ENCODE data around the gene PATE1. TPM values are rescaled to one million over a fixed set of nuclear protein-coding genes. Genes with fewer than 3 reads are reported as not detected.

PATE1 gene
- total and polyA plus RNA-seq, 2 experiments from 2014 or later, result not detected

DNA sequence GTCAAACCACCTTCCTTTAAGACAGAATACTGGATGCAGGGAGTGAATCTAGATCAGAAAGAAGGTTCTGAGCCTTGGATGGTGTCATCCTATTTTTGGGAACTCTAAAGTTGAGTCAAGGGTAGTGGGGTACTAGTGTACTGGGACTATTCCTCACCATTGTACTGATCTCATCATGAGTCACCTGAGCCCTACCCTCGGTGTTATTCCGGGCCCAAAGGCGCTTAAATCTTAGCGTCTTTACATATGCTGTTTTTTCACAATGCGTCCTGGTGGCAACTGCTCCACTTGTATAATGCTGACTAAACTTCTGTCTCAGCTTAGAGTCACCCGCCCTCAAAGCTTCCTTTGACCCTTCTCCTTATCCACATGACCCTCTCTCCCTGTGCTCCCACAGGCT, 25.3 kb upstream of the PATE1 start:
- Histone ChIP-seq H3K4me2 (no peak overlapping the region), H4K20me1 (ENCODE audit: insufficient read depth, poor library complexity, severe bottlenecking) (no peaks in the 10 kb centered on the region), H2AFZ (no peak overlapping the region), H3K36me3 (replicated peaks; ENCODE audit: insufficient read depth, low read depth) (no peaks in the 10 kb centered on the region), H3K27ac (no peak overlapping the region), H3K4me1 (ENCODE audit: insufficient read depth) (no peaks in the 10 kb centered on the region), H3K4me3 (no peak overlapping the region), H3K9me3 (ENCODE audit: low read depth) (no peaks in the 10 kb centered on the region), H3K79me2 (no peaks in the 10 kb centered on the region), H3K9me2 (replicated peaks; ENCODE audit: insufficient read depth) (no peaks in the 10 kb centered on the region), H3K27me3 (no peaks in the 10 kb centered on the region)
- WGBS (ENCODE audit: low lambda C conversion rate, missing lambda C conversion rate), result 85% methylated on average over 6 of the region's 6 CpGs
- TF ChIP-seq EZH2 (IDR thresholded peaks at IDR 0.05; ENCODE audit: borderline replicate concordance) (no peak), EZH2phosphoT487 (IDR thresholded peaks at IDR 0.05; ENCODE audit: low read depth, severe bottlenecking, unreplicated experiment) (no peak)
- TF ChIP-seq, protein P1, sequence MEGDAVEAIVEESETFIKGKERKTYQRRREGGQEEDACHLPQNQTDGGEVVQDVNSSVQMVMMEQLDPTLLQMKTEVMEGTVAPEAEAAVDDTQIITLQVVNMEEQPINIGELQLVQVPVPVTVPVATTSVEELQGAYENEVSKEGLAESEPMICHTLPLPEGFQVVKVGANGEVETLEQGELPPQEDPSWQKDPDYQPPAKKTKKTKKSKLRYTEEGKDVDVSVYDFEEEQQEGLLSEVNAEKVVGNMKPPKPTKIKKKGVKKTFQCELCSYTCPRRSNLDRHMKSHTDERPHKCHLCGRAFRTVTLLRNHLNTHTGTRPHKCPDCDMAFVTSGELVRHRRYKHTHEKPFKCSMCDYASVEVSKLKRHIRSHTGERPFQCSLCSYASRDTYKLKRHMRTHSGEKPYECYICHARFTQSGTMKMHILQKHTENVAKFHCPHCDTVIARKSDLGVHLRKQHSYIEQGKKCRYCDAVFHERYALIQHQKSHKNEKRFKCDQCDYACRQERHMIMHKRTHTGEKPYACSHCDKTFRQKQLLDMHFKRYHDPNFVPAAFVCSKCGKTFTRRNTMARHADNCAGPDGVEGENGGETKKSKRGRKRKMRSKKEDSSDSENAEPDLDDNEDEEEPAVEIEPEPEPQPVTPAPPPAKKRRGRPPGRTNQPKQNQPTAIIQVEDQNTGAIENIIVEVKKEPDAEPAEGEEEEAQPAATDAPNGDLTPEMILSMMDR (IDR thresholded peaks at IDR 0.05; ENCODE audit: poor library complexity), result no peak
- no peak for DNase-seq (ENCODE audit: low spot score)

GRCh38 chr11:125724125-125724524, 22.0 kb upstream of the PATE1 start:
- no peaks in the 10 kb centered on the region for H3K27me3 ChIP-seq
- no peak overlapping the region for H3K4me3 ChIP-seq
- no peaks in the 10 kb centered on the region for H3K9me2 ChIP-seq (replicated peaks; ENCODE audit: insufficient read depth)
- no peaks in the 10 kb centered on the region for H3K36me3 ChIP-seq (replicated peaks; ENCODE audit: insufficient read depth, low read depth)
- TF ChIP-seq, protein P1 (IDR thresholded peaks at IDR 0.05; ENCODE audit: poor library complexity), result peak; percentile 25
- no peak for TF ChIP-seq EZH2 (IDR thresholded peaks at IDR 0.05; ENCODE audit: borderline replicate concordance)
- no peaks in the 10 kb centered on the region for H3K79me2 ChIP-seq
- no peak for DNase-seq (ENCODE audit: low spot score)
- no peaks in the 10 kb centered on the region for H4K20me1 ChIP-seq (ENCODE audit: insufficient read depth, poor library complexity, severe bottlenecking)
- H2AFZ ChIP-seq, result no peak overlapping the region
- no peaks in the 10 kb centered on the region for H3K4me1 ChIP-seq (ENCODE audit: insufficient read depth)
- H3K27ac ChIP-seq, result no peak overlapping the region
- H3K9me3 ChIP-seq (ENCODE audit: low read depth), result no peaks in the 10 kb centered on the region
- H3K4me2 ChIP-seq, result no peak overlapping the region
- 91% methylated on average over 1 of the region's 1 CpG for WGBS (ENCODE audit: low lambda C conversion rate, missing lambda C conversion rate)

DNA sequence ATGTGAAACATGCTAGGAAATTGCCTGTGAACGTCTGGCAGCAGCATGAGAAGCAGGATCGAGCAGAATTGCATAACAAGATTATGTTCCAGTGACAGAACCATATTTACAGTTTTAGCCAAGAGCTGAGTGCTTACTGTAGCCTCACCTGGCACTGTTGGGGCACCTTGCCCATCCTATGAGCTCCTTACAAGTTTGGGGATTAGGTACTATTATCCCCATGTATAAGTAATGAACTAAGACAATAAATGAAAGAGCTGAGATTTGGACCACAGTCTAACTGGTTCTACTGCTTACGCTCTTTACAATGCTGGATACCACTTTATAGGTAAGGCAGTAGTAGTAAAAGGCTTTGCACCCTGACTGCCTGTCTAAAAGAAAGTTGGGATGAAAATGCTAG, 17.1 kb upstream of the PATE1 start:
- Histone ChIP-seq H4K20me1 (ENCODE audit: insufficient read depth, poor library complexity, severe bottlenecking) (no peaks in the 10 kb centered on the region), H3K4me3 (no peak overlapping the region), H3K27ac (no peak overlapping the region), H3K36me3 (replicated peaks; ENCODE audit: insufficient read depth, low read depth) (no peaks in the 10 kb centered on the region), H3K9me3 (ENCODE audit: low read depth) (no peaks in the 10 kb centered on the region), H3K9me2 (replicated peaks; ENCODE audit: insufficient read depth) (no peaks in the 10 kb centered on the region), H2AFZ (no peak overlapping the region), H3K79me2 (no peaks in the 10 kb centered on the region), H3K4me1 (ENCODE audit: insufficient read depth) (no peaks in the 10 kb centered on the region), H3K27me3 (no peaks in the 10 kb centered on the region), H3K4me2 (no peak overlapping the region)
- no peak for TF ChIP-seq EZH2phosphoT487 (IDR thresholded peaks at IDR 0.05; ENCODE audit: low read depth, severe bottlenecking, unreplicated experiment)
- TF ChIP-seq EZH2 (IDR thresholded peaks at IDR 0.05; ENCODE audit: borderline replicate concordance), result no peak
- TF ChIP-seq, protein P1 (IDR thresholded peaks at IDR 0.05; ENCODE audit: poor library complexity), result no peak
- WGBS (ENCODE audit: low lambda C conversion rate, missing lambda C conversion rate), result 69% methylated on average over 3 of the region's 3 CpGs
- no peak for DNase-seq (ENCODE audit: low spot score)

DNA sequence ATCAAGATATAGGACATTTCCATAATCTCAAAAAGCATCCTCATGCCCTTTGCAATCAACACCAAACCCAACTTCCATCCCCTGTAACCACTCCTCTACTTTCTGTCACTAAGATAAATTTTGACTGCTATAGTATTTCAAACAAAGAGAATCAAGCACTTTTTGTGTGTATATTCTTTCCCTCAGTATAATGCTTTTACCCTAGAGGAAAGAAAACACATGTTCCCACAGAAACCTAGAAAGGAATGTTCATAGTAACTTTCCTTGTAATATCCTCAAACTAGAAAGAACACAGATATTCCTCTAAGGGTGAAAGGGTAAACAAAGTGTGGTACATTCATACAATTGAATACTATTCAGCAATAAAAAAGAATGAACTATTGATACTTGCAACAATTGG, 5.5 kb upstream of the PATE1 start:
- no peak overlapping the region for H3K4me3 ChIP-seq
- no peak overlapping the region for H2AFZ ChIP-seq
- H3K9me2 ChIP-seq (replicated peaks; ENCODE audit: insufficient read depth), result no peaks in the 10 kb centered on the region
- no peaks in the 10 kb centered on the region for H4K20me1 ChIP-seq (ENCODE audit: insufficient read depth, poor library complexity, severe bottlenecking)
- DNase-seq (ENCODE audit: low spot score), result no peak
- no peaks in the 10 kb centered on the region for H3K4me1 ChIP-seq (ENCODE audit: insufficient read depth)
- H3K36me3 ChIP-seq (replicated peaks; ENCODE audit: insufficient read depth, low read depth), result no peaks in the 10 kb centered on the region
- no peak overlapping the region for H3K27ac ChIP-seq
- TF ChIP-seq, protein P1 (IDR thresholded peaks at IDR 0.05; ENCODE audit: poor library complexity), result no peak
- TF ChIP-seq EZH2phosphoT487 (IDR thresholded peaks at IDR 0.05; ENCODE audit: low read depth, severe bottlenecking, unreplicated experiment) (no peak), EZH2 (IDR thresholded peaks at IDR 0.05; ENCODE audit: borderline replicate concordance) (no peak)
- H3K4me2 ChIP-seq, result no peak overlapping the region
- H3K27me3 ChIP-seq, result no peaks in the 10 kb centered on the region
- no peaks in the 10 kb centered on the region for H3K9me3 ChIP-seq (ENCODE audit: low read depth)
- no peaks in the 10 kb centered on the region for H3K79me2 ChIP-seq
